GM18498 (cell line): ENCODE results near the gene CSF3R.

Source experiments
- ATAC-seq: cut with Tn5 transposase; IDR thresholded peaks from one replicate; pipeline ENCODE4 v1.9.1; 2021; ENCODE audit warnings: mild to moderate bottlenecking, moderate library complexity; ENCODE audit not compliant: unreplicated experiment

Gene CSF3R

DNA sequence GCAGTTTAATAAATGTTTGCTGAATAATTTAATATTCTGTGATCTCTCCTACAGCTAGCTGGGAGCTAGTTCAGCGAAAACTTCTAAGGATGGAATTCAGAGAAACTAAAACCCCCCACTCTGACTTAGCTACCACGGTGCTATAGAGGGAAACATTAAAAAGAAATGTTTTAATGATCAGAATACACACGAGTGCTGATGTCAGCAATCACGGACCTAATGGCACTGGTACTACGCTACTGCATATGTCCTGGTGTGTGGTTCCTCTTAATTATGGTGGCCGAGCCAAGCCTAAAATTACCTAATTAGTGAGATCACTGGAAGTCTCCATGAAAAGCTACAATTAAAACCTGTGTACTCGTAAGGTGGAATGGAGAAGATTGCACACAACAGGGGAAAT is 61.1 kb downstream of the CSF3R start:
- no peak for ATAC-seq

GRCh38 chr1:36420836-36421317 is 61.8 kb downstream of the CSF3R start:
- no peak for ATAC-seq

GRCh38 chr1:36420409-36420808 is 62.3 kb downstream of the CSF3R start:
- ATAC-seq: no peak

GRCh38 chr1:36419569-36419968 is 63.1 kb downstream of the CSF3R start:
- ATAC-seq: no peak

GRCh38 chr1:36419140-36419539 is 63.6 kb downstream of the CSF3R start:
- no peak for ATAC-seq

GRCh38 chr1:36417931-36418330 is 64.8 kb downstream of the CSF3R start:
- ATAC-seq: no peak
